Measurements from ENCODE around the gene YIPF5. TPM values are rescaled to one million over a fixed set of nuclear protein-coding genes. Genes with fewer than 3 reads are reported as not detected.
A peak's percentile ranks its signal among the peaks of the same experiment; 100 is the strongest.

Gene YIPF5
- total and polyA plus RNA-seq, 9 donors: 36.4 to 58.7 (median 48.5) TPM

GRCh38 chr5:144131261-144131660 lies 39.2 kb downstream of the YIPF5 start:
- H3K27me3 ChIP-seq (ENCODE audit: control insufficient read depth, insufficient read depth, low read length): no peaks in the 10 kb centered on the region
- H3K9me3 ChIP-seq (replicated peaks; ENCODE audit: control insufficient read depth, low read depth, low read length): peaks cover 2% of the 10 kb centered on the region
- no peak for DNase-seq
- H3K36me3 ChIP-seq (ENCODE audit: control insufficient read depth, insufficient read depth, low read length): no peaks in the 10 kb centered on the region
- no peaks in the 10 kb centered on the region for H3K4me1 ChIP-seq (ENCODE audit: control insufficient read depth, insufficient read depth, low read length)
- H3K4me3 ChIP-seq (ENCODE audit: low read length): no peak overlapping the region
- WGBS (ENCODE audit: insufficient coverage): no CpG with 5 or more reads among the region's 4 CpGs
- no peak overlapping the region for H3K27ac ChIP-seq (ENCODE audit: low read length)

- Histone ChIP-seq H3K36me3 (ENCODE audit: control insufficient read depth, insufficient read depth, low read length) (no peaks in the 10 kb centered on the region), H3K9me3 (replicated peaks; ENCODE audit: control insufficient read depth, low read depth, low read length) (peaks cover 2% of the 10 kb centered on the region), H3K4me1 (ENCODE audit: control insufficient read depth, insufficient read depth, low read length) (no peaks in the 10 kb centered on the region), H3K27ac (ENCODE audit: low read length) (no peak overlapping the region), H3K27me3 (ENCODE audit: control insufficient read depth, insufficient read depth, low read length) (no peaks in the 10 kb centered on the region), H3K4me3 (ENCODE audit: low read length) (no peak overlapping the region)
- 40% methylated on average over 1 of the region's 4 CpGs for WGBS (ENCODE audit: insufficient coverage)
- DNase-seq: peak; percentile 96
Measured at GRCh38 chr5:144130306-144130705, 40.2 kb downstream of the YIPF5 start.

- Histone ChIP-seq H3K9me3 (replicated peaks; ENCODE audit: control insufficient read depth, low read depth, low read length) (peaks cover 2% of the 10 kb centered on the region), H3K27me3 (ENCODE audit: control insufficient read depth, insufficient read depth, low read length) (no peaks in the 10 kb centered on the region), H3K4me3 (ENCODE audit: low read length) (no peak overlapping the region), H3K36me3 (ENCODE audit: control insufficient read depth, insufficient read depth, low read length) (no peaks in the 10 kb centered on the region), H3K27ac (ENCODE audit: low read length) (no peak overlapping the region), H3K4me1 (ENCODE audit: control insufficient read depth, insufficient read depth, low read length) (no peaks in the 10 kb centered on the region)
- 37% methylated on average over 3 of the region's 4 CpGs for WGBS (ENCODE audit: insufficient coverage)
- peak; percentile 54 for DNase-seq
Measured at GRCh38 chr5:144128844-144129243, 41.6 kb downstream of the YIPF5 start.

GRCh38 chr5:144126707-144127106 lies 43.8 kb downstream of the YIPF5 start:
- Histone ChIP-seq H3K27me3 (ENCODE audit: control insufficient read depth, insufficient read depth, low read length) (no peaks in the 10 kb centered on the region), H3K27ac (ENCODE audit: low read length) (no peak overlapping the region), H3K4me3 (ENCODE audit: low read length) (no peak overlapping the region), H3K36me3 (ENCODE audit: control insufficient read depth, insufficient read depth, low read length) (no peaks in the 10 kb centered on the region), H3K4me1 (ENCODE audit: control insufficient read depth, insufficient read depth, low read length) (no peaks in the 10 kb centered on the region), H3K9me3 (replicated peaks; ENCODE audit: control insufficient read depth, low read depth, low read length) (no peaks in the 10 kb centered on the region)
- no peak for DNase-seq
- WGBS (ENCODE audit: insufficient coverage): 60% methylated on average over 1 of the region's 4 CpGs

GRCh38 chr5:144125163-144125726 lies 45.2 kb downstream of the YIPF5 start:
- H3K27ac ChIP-seq (ENCODE audit: low read length): no peak overlapping the region
- H3K9me3 ChIP-seq (replicated peaks; ENCODE audit: control insufficient read depth, low read depth, low read length): no peaks in the 10 kb centered on the region
- H3K4me3 ChIP-seq (ENCODE audit: low read length): no peak overlapping the region
- H3K27me3 ChIP-seq (ENCODE audit: control insufficient read depth, insufficient read depth, low read length): no peaks in the 10 kb centered on the region
- H3K4me1 ChIP-seq (ENCODE audit: control insufficient read depth, insufficient read depth, low read length): no peaks in the 10 kb centered on the region
- DNase-seq: no peak
- WGBS (ENCODE audit: insufficient coverage): 37% methylated on average over 2 of the region's 4 CpGs
- no peaks in the 10 kb centered on the region for H3K36me3 ChIP-seq (ENCODE audit: control insufficient read depth, insufficient read depth, low read length)

- Histone ChIP-seq H3K36me3 (ENCODE audit: control insufficient read depth, insufficient read depth, low read length) (no peaks in the 10 kb centered on the region), H3K9me3 (replicated peaks; ENCODE audit: control insufficient read depth, low read depth, low read length) (no peaks in the 10 kb centered on the region), H3K4me1 (ENCODE audit: control insufficient read depth, insufficient read depth, low read length) (no peaks in the 10 kb centered on the region), H3K27me3 (ENCODE audit: control insufficient read depth, insufficient read depth, low read length) (no peaks in the 10 kb centered on the region), H3K4me3 (ENCODE audit: low read length) (no peak overlapping the region), H3K27ac (ENCODE audit: low read length) (no peak overlapping the region)
- DNase-seq: no peak
- 100% methylated on average over 1 of the region's 3 CpGs for WGBS (ENCODE audit: insufficient coverage)
Measured at GRCh38 chr5:144122641-144123040, 47.8 kb downstream of the YIPF5 start.

- H3K36me3 ChIP-seq (ENCODE audit: control insufficient read depth, insufficient read depth, low read length): no peaks in the 10 kb centered on the region
- DNase-seq: no peak
- H3K27me3 ChIP-seq (ENCODE audit: control insufficient read depth, insufficient read depth, low read length): no peaks in the 10 kb centered on the region
- H3K4me3 ChIP-seq (ENCODE audit: low read length): no peak overlapping the region
- H3K9me3 ChIP-seq (replicated peaks; ENCODE audit: control insufficient read depth, low read depth, low read length): no peaks in the 10 kb centered on the region
- no peak overlapping the region for H3K27ac ChIP-seq (ENCODE audit: low read length)
- WGBS (ENCODE audit: insufficient coverage): no CpG with 5 or more reads among the region's 2 CpGs
- H3K4me1 ChIP-seq (ENCODE audit: control insufficient read depth, insufficient read depth, low read length): no peaks in the 10 kb centered on the region
Measured at GRCh38 chr5:144122081-144122480, 48.4 kb downstream of the YIPF5 start.

GRCh38 chr5:144121577-144121976 lies 48.9 kb downstream of the YIPF5 start:
- no peak for DNase-seq
- H3K27ac ChIP-seq (ENCODE audit: low read length): no peak overlapping the region
- WGBS (ENCODE audit: insufficient coverage): no CpG with 5 or more reads among the region's 1 CpG
- no peaks in the 10 kb centered on the region for H3K27me3 ChIP-seq (ENCODE audit: control insufficient read depth, insufficient read depth, low read length)
- H3K36me3 ChIP-seq (ENCODE audit: control insufficient read depth, insufficient read depth, low read length): no peaks in the 10 kb centered on the region
- H3K9me3 ChIP-seq (replicated peaks; ENCODE audit: control insufficient read depth, low read depth, low read length): no peaks in the 10 kb centered on the region
- H3K4me1 ChIP-seq (ENCODE audit: control insufficient read depth, insufficient read depth, low read length): no peaks in the 10 kb centered on the region
- H3K4me3 ChIP-seq (ENCODE audit: low read length): no peak overlapping the region

- no peak for DNase-seq
- Histone ChIP-seq H3K36me3 (ENCODE audit: control insufficient read depth, insufficient read depth, low read length) (no peaks in the 10 kb centered on the region), H3K9me3 (replicated peaks; ENCODE audit: control insufficient read depth, low read depth, low read length) (no peaks in the 10 kb centered on the region), H3K27me3 (ENCODE audit: control insufficient read depth, insufficient read depth, low read length) (no peaks in the 10 kb centered on the region), H3K4me3 (ENCODE audit: low read length) (no peak overlapping the region), H3K4me1 (ENCODE audit: control insufficient read depth, insufficient read depth, low read length) (no peaks in the 10 kb centered on the region), H3K27ac (ENCODE audit: low read length) (no peak overlapping the region)
- 83% methylated on average over 1 of the region's 2 CpGs for WGBS (ENCODE audit: insufficient coverage)
Measured at GRCh38 chr5:144120661-144121180, 49.7 kb downstream of the YIPF5 start.

GRCh38 chr5:144117412-144117811 lies 53.0 kb downstream of the YIPF5 start:
- H3K9me3 ChIP-seq (replicated peaks; ENCODE audit: control insufficient read depth, low read depth, low read length): no peaks in the 10 kb centered on the region
- H3K36me3 ChIP-seq (ENCODE audit: control insufficient read depth, insufficient read depth, low read length): no peaks in the 10 kb centered on the region
- H3K27me3 ChIP-seq (ENCODE audit: control insufficient read depth, insufficient read depth, low read length): no peaks in the 10 kb centered on the region
- DNase-seq: no peak
- H3K4me1 ChIP-seq (ENCODE audit: control insufficient read depth, insufficient read depth, low read length): no peaks in the 10 kb centered on the region
- no peak overlapping the region for H3K27ac ChIP-seq (ENCODE audit: low read length)
- H3K4me3 ChIP-seq (ENCODE audit: low read length): no peak overlapping the region

GRCh38 chr5:144114571-144114970 lies 55.9 kb downstream of the YIPF5 start:
- WGBS (ENCODE audit: insufficient coverage): no CpG with 5 or more reads among the region's 1 CpG
- Histone ChIP-seq H3K4me1 (ENCODE audit: control insufficient read depth, insufficient read depth, low read length) (no peaks in the 10 kb centered on the region), H3K4me3 (ENCODE audit: low read length) (no peak overlapping the region), H3K27ac (ENCODE audit: low read length) (no peak overlapping the region), H3K36me3 (ENCODE audit: control insufficient read depth, insufficient read depth, low read length) (no peaks in the 10 kb centered on the region), H3K27me3 (ENCODE audit: control insufficient read depth, insufficient read depth, low read length) (no peaks in the 10 kb centered on the region), H3K9me3 (replicated peaks; ENCODE audit: control insufficient read depth, low read depth, low read length) (no peaks in the 10 kb centered on the region)
- no peak for DNase-seq
